NK-92 (cell line): ENCODE measurements around the gene WRAP73.

Experiments used
- DNase-seq: peaks from one replicate; lab custom pipeline; 2025; ENCODE audit not compliant: unreplicated experiment; lab: John Stamatoyannopoulos, UW

WRAP73 gene

GRCh38 chr1:3669421-3669821 is 19.5 kb upstream of the WRAP73 start:
- no peak for DNase-seq

- DNase-seq: no peak
Measured at GRCh38 chr1:3668585-3669300, 18.8 kb upstream of the WRAP73 start.

GRCh38 chr1:3668148-3668547 is 18.2 kb upstream of the WRAP73 start:
- DNase-seq: no peak

GRCh38 chr1:3664700-3665375 is 14.9 kb upstream of the WRAP73 start:
- no peak for DNase-seq

- DNase-seq: no peak
Measured at GRCh38 chr1:3663999-3664699, 14.2 kb upstream of the WRAP73 start.

GRCh38 chr1:3662080-3662671 is 12.3 kb upstream of the WRAP73 start:
- no peak for DNase-seq

GRCh38 chr1:3661631-3662030 is 11.7 kb upstream of the WRAP73 start:
- no peak for DNase-seq

- no peak for DNase-seq
Measured at GRCh38 chr1:3660704-3661103, 10.8 kb upstream of the WRAP73 start.

- DNase-seq: no peak
Measured at GRCh38 chr1:3659093-3659492, 9.2 kb upstream of the WRAP73 start.

- DNase-seq: no peak
Measured at GRCh38 chr1:3658231-3658615, 8.3 kb upstream of the WRAP73 start.

- DNase-seq: no peak
Measured at GRCh38 chr1:3657578-3658230, 7.8 kb upstream of the WRAP73 start.

GRCh38 chr1:3657096-3657475 is 7.2 kb upstream of the WRAP73 start:
- DNase-seq: no peak

- DNase-seq: no peak
Measured at GRCh38 chr1:3656450-3657095, 6.7 kb upstream of the WRAP73 start.

GRCh38 chr1:3654549-3655281 is 4.8 kb upstream of the WRAP73 start:
- no peak for DNase-seq

- DNase-seq: no peak
Measured at GRCh38 chr1:3653286-3653618, 3.3 kb upstream of the WRAP73 start.

- no peak for DNase-seq
Measured at GRCh38 chr1:3652548-3653285, 2.8 kb upstream of the WRAP73 start.

- no peak for DNase-seq
Measured at GRCh38 chr1:3651930-3652547, 2.1 kb upstream of the WRAP73 start, which contains the start of gene TP73. TSS of gene TP73 (plus strand) at chr1:3652516. CDS start at chr1:3682366, 29,850 bp downstream.

GRCh38 chr1:3651026-3651929 is 1.4 kb upstream of the WRAP73 start:
- no peak for DNase-seq
